Nephron (organoid): ENCODE results near the gene PSMD3.

Experiments used
- H3K27ac Mint-ChIP-seq, 3 experiments: 2 replicates each; pipeline ENCODE4 v1.8.0; 2020; ENCODE audit warnings: mixed read lengths in 3 of 3, mild to moderate bottlenecking in 2 of 3, moderate library complexity in 1 of 3
- H3K27me3 Mint-ChIP-seq: 2 replicates; pipeline ENCODE4 v1.8.0; 2021; ENCODE audit warnings: low read depth, mild to moderate bottlenecking, moderate library complexity, mixed read lengths
- H3K36me3 Mint-ChIP-seq: 2 replicates; pipeline ENCODE4 v1.8.0; 2020; ENCODE audit warnings: low read depth, mixed read lengths
- H3K4me1 Mint-ChIP-seq: 2 replicates; pipeline ENCODE4 v1.8.0; 2020; ENCODE audit warnings: mixed read lengths
- H3K4me3 Mint-ChIP-seq, 3 experiments: 2 replicates each; pipeline ENCODE4 v1.8.0; 2020; ENCODE audit warnings: mild to moderate bottlenecking in 3 of 3, mixed read lengths in 3 of 3, moderate library complexity in 2 of 3
- H3K9me3 Mint-ChIP-seq: 2 replicates; pipeline ENCODE4 v1.8.0; 2020; ENCODE audit warnings: mixed read lengths
- TF ChIP-seq, protein P1 (sequence below), 3 experiments: fragments of 200-600 bp; sonication (generic); IDR thresholded peaks; one replicate each; pipeline ENCODE4 v1.5.0; 2021; ENCODE audit warnings: antibody characterized with exemption in 3 of 3; ENCODE audit not compliant: unreplicated experiment in 3 of 3

PSMD3 gene

DNA sequence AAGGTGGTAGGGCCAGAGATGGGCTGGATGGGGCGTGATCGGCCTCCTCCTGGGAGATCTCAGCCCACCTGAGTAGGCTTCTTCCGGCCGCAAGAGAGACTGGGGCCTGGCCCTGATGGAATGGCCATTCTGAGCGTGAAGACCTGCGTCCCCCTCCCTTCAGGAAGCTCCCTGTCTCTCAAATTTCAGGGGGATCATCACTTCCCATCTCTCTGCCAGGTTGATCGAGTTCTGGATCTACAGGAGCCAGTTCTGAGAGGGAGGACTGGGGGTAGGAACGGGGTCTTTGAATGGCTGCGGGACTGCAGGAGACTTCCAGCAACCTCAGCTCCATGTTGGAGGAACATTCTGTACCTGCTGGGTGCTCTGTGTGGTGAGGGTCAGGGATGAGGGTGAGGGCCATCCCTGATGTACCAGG is 27.1 kb upstream of the PSMD3 start:
- TF ChIP-seq, protein P1, sequence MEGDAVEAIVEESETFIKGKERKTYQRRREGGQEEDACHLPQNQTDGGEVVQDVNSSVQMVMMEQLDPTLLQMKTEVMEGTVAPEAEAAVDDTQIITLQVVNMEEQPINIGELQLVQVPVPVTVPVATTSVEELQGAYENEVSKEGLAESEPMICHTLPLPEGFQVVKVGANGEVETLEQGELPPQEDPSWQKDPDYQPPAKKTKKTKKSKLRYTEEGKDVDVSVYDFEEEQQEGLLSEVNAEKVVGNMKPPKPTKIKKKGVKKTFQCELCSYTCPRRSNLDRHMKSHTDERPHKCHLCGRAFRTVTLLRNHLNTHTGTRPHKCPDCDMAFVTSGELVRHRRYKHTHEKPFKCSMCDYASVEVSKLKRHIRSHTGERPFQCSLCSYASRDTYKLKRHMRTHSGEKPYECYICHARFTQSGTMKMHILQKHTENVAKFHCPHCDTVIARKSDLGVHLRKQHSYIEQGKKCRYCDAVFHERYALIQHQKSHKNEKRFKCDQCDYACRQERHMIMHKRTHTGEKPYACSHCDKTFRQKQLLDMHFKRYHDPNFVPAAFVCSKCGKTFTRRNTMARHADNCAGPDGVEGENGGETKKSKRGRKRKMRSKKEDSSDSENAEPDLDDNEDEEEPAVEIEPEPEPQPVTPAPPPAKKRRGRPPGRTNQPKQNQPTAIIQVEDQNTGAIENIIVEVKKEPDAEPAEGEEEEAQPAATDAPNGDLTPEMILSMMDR (IDR thresholded peaks at IDR 0.05; ENCODE audit: unreplicated experiment in 3 of 3) = no peak
- Mint-ChIP-seq H3K4me1 (peaks cover 14% of the 10 kb centered on the region), H3K36me3 (no peaks in the 10 kb centered on the region), H3K9me3 (no peaks in the 10 kb centered on the region), H3K27ac (peak overlapping the region; percentile 42 to 89 (median 70)), H3K4me3 (peak overlapping the region; percentile 82 to 86 (median 82)), H3K27me3 (peaks cover 7% of the 10 kb centered on the region)

DNA sequence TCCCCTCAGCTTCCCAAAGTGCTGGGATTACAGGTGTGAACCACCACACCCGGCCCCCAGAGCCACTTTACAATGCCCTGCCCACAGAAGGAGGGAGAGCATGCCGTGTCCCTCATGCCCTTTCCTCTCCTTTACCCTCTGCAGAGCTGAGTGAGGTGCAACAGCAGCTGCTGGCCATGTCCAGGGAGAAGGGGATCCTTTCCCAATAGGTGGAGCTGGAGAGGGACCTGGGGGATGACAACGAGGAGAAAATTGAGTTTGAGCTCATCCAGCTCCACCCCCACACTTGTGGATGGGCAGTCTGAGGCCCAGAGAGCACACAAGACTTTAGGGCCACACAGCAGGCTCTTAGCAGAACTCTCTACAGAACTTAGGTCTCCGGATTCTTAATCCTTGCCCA is 25.7 kb upstream of the PSMD3 start:
- H3K36me3 Mint-ChIP-seq = no peaks in the 10 kb centered on the region
- H3K27me3 Mint-ChIP-seq = peaks cover 7% of the 10 kb centered on the region
- no peaks in the 10 kb centered on the region for H3K9me3 Mint-ChIP-seq

DNA sequence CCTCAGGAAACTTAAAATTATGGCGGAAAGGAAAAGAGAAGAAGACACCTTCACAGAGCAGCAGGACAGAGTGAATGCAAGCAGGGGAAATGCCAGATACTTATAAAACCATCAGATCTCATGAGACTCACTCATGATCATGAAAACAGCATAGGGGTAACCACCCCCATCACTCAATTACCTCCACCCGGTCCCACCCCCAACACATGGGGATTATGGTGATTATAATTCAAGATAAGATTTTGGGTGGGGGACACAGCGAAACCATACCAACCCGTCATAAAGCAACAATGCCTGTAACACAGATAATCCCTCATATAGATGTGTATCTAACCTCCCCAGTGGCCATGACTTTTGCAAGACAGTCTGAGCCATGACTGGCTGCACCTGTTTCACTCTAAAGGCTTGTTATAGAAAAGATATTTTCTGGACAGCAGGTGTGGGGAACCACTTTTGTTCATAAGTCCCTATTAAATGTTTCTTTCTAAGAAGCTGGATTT is 24.8 kb upstream of the PSMD3 start:
- no peaks in the 10 kb centered on the region for H3K9me3 Mint-ChIP-seq
- H3K36me3 Mint-ChIP-seq = no peaks in the 10 kb centered on the region
- H3K27me3 Mint-ChIP-seq = peaks cover 7% of the 10 kb centered on the region
- H3K4me3 Mint-ChIP-seq = peak overlapping the region in 2 of 3 experiments; percentile 1 to 7
- TF ChIP-seq, protein P1 (IDR thresholded peaks at IDR 0.05; ENCODE audit: unreplicated experiment in 3 of 3) = no peak
- H3K4me1 Mint-ChIP-seq = peaks cover 21% of the 10 kb centered on the region
- H3K27ac Mint-ChIP-seq = peak overlapping the region in 2 of 3 experiments; percentile 25 to 36

More for the DNA sequence above, 25.7 kb upstream of the PSMD3 start:
- Mint-ChIP-seq H3K27ac (peak overlapping the region in 1 of 3 experiments; percentile 39), H3K4me1 (peaks cover 20% of the 10 kb centered on the region), H3K4me3 (peak overlapping the region in 1 of 3 experiments; percentile 27)
- TF ChIP-seq, protein P1 (IDR thresholded peaks at IDR 0.05; ENCODE audit: unreplicated experiment in 3 of 3) = no peak

DNA sequence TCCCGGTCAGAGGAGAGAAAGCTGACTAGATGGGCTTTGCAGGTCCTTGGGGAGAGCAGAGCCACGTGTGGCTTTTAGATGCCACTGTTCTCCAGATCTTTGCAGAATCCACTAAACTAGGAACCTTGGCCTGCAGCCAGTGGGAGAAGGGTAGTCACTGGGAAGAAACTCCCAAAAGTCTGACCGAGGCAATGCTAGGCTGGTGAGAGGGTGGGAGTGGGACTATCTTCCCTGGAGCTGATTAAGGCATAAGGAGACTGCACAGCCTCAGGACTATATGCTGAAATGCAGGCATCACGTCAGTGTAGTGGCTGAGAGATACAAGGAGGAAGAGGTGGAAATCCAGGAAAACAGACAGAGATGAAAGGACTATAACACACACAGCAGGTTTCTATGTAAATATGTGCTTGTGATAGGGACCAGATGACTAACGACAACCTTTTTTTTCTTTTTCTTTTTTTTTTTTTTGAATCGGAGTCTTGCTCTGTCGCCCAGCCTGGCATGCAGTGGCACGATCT is 20.0 kb upstream of the PSMD3 start:
- Mint-ChIP-seq H3K36me3 (no peaks in the 10 kb centered on the region), H3K9me3 (no peaks in the 10 kb centered on the region), H3K27ac (peak overlapping the region in 2 of 3 experiments; percentile 25 to 29), H3K27me3 (peaks cover 18% of the 10 kb centered on the region), H3K4me3 (no peak overlapping the region), H3K4me1 (peaks cover 18% of the 10 kb centered on the region)
- TF ChIP-seq, protein P1 (IDR thresholded peaks at IDR 0.05; ENCODE audit: unreplicated experiment in 3 of 3) = no peak

DNA sequence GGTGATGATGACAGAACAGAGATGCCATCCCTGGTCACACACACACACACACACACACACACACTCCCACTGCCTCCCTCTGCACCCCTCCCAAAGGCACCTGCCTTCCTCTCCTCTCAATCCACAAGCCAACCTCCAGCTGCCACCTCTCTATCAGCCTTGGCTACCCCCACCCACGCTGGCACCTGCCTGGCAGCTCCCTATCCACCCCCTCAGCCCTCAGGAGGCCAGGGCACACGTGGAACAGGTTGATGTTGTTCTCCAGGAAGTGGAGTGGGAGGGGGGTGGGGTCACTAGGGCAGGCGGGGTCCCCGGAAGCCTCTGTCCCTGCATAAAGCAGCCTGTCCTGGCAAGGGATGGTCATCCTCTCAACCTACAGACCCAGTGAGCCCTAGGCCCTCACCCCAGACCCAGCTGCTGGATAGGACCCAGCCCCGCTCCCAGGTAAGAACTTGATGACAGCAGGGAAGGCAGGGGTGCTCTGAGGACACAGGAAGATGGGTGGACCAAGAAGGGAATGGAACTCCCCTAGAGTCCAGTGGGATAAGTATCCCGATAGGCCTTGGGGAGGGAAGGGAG is 17.9 kb upstream of the PSMD3 start, which contains the start of gene GSDMA:
TSS of gene GSDMA (plus strand) at position 363 of the 579 bp plus-strand sequence. CDS start 2,684 bp downstream, outside the sequence.
- H3K9me3 Mint-ChIP-seq = no peaks in the 10 kb centered on the region
- no peaks in the 10 kb centered on the region for H3K36me3 Mint-ChIP-seq
- no peak within 1 kb of the TSS for H3K4me3 Mint-ChIP-seq

More for the DNA sequence above, 17.9 kb upstream of the PSMD3 start, which contains the start of gene GSDMA:
- Mint-ChIP-seq H3K27ac (no peak within 1 kb of the TSS), H3K27me3 (peaks cover 16% of the 10 kb centered on the region), H3K4me1 (peaks cover 12% of the 10 kb centered on the region)
- TF ChIP-seq, protein P1 (IDR thresholded peaks at IDR 0.05; ENCODE audit: unreplicated experiment in 3 of 3) = no peak
